Measurements from ENCODE around the gene URGCP. TPM values are rescaled to one million over a fixed set of nuclear protein-coding genes. Genes with fewer than 3 reads are reported as not detected.
A peak's percentile ranks its signal among the peaks of the same experiment; 100 is the strongest.

URGCP gene
- polyA plus RNA-seq, 10 donors: 15.7 to 22.7 (median 20.4) TPM

DNA sequence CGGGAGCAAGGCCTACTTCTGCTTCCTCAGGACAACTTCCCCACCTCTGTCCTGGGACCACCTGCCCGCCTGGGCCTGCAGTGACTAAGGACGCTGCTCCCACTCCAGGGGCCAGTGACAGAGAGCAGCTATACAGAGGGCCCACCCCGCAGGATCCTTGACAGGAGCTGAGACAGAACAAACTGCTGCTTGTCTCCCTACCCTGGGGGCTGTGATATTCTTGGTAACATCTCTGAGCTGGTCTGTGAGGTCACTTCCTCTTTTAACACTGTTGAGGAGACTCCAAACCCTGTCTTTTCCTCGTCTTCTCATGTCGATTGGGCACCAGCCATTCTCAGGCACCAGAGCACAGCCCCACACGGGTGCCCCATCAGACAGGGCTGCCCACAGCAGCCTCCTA is 30.2 kb downstream of the URGCP start:
- no peak for DNase-seq

DNA sequence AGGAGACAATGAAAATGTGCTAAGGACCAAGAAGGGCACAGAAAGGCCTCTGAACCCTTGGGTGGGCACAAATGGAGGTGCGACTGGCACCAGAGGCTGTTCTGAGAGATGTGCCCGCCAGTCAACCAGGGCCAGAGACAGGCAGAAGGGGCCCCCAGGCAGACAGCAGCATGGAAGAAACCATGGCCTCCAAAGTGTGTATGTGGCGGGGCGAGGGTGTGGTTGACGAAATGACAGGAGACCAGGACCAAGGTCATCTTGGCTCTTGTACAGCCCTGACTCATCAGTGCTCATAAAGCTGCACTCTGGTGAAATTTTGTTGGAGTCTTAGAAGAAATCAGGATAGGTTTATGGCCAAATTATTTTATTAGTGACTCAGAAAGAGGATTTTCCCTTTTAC is 33.1 kb downstream of the URGCP start:
- peak in 2 of 3 donors; percentile 29 to 35 for DNase-seq

DNA sequence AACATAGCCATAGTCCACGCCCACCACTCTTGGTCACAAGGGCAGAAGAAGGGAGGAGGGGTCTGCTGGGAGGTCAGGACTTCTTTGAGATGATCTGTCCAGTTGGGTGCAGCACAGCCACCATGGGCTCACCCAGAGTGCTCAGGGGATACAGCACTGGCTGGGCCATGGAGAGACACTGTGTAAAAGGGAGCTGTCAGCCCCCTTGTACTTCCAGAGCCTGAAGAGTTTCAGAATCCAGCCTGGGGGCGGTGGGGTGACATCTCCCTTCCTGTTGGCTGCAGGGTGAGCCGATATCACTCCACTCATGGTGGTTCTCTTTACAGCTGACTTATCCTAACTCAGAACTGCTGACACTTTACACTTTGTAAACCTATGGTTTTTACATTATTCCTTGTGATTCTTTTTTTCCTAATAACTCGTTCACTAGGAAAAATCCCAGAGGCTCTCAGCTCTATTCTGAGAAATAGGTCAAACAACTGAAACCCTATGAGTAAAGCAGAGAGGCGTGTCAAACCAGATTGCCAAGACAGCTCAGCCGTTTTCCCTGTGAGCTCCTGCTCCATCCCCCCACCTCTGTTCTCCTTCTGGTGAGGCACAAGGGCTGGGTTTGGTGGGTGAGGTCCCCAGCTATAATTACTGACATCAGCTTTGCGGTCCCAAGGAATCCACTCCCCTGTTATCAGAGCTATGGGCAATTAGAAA is 33.8 kb downstream of the URGCP start:
- DNase-seq: peak; percentile 62 to 84 (median 70)

DNA sequence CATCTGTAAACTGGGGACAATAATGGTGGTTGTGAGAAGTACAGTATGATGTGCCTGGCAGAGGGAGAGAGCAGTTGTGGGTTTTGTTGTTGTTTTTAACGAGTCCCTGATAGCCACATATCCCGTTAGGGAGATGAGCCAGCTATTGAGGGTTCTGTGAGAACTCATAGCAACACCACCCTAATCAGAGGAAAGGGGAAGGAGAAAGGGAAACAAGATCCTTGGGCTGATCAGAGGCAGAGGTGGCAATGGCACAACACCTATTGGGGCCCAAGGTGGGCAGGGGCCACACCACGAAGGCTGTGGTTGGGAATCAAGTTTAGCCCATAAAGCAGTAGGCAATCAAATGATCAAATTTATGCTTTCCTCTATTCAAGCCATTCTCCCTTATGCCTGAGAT is 35.3 kb downstream of the URGCP start:
- no peak for DNase-seq

DNA sequence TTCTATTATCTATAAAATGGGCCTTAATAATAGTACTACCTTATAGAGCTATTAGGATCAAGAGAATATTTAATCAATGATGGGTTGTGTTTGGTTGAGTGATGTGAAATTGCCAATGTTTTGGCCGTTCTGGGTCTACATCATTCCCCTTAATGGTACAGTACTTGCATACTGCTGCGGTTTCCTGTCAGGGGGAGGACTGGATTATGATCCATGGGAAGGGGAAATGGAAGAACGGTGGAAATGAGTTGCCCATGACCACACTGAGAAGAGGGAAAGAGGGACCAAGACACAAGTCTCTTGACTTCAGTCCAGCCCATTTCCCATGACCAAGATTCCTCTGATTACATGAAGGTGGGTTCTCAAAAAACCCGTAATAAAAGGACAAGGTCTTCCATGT is 36.1 kb downstream of the URGCP start:
- no peak for DNase-seq

DNA sequence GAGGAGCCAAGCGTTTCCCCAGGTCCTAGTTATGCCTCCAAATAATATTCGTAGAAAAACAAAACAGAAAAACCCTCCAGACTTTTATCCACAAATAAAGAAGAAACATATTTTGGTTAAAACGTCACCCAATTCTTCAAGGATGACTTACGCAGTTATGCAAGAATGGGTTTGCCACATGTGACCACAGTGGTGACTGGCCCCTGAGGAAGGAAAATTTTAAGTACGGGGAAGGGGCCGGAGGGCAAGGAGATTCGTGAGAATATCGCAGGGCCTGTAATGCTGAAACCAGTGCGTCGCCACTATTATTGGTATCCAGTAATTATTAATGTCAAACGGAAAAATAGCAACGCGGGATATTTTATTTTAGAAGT is 36.5 kb downstream of the URGCP start:
- peak in 2 of 3 donors; percentile 49 to 79 for DNase-seq

DNA sequence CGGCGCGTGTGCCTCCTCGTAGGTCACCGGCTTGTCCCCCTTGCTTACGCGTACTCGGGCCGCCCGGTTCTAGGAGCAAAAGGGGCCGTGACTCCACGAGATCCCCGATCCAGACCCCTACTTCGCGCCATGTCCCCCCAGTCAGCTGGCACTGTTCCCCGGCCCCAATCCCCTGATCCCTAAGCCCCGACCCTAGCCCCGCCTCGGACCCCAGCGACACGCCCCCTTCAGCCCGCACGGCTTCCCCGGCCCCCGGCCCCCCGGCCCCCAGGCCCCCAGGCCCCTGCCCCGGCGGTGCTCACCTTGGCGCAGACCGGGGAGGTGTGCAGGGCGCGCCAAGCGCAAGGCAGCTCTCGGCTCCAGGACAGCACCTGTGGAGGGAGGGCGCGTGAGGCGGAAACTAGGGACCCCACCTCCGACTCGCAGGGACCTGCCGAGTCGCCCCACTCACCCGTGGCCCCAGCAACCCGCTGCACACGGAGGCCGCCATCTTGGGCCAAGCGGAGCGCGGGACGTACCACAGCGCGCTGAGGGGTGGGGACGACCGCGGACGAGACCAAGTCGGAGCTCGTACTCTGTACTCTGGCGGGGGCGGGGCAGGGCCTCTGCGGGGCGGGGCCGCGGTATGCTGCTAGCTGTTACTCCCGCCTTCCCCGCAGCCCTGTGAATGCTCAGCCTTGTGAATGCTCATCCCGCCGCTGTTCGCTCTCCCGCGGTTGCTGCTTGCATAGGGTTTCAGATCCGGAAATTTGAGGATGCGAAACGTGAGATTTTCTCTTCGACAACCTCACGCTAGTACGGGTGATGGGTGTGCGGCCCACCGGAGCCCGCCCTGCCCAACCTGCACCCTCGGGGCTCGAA is 37.2 kb downstream of the URGCP start, which contains the start of gene MRPS24:
MRPS24 (minus strand) TSS at position 512 of the 861 bp plus-strand sequence; CDS start at position 490, 22 bp downstream.
- peak; percentile 95 to 97 (median 96) for DNase-seq

DNA sequence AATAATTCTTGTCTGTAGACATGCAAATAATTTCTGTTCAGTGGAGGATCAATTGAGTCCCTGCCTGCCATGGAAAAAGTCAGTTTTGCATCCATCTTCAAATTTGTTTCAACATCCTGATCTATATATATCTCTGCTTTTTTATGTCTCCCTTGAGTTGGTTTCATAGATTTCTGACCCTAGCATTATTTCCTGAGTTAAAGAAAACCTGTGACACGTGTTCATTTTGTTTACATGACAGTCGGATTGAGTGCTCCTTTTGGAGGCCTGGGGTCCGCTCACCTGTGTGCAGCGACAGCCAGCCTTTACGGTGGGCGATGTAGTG is 37.8 kb downstream of the URGCP start:
- DNase-seq: peak in 1 of 3 donors; percentile 62

DNA sequence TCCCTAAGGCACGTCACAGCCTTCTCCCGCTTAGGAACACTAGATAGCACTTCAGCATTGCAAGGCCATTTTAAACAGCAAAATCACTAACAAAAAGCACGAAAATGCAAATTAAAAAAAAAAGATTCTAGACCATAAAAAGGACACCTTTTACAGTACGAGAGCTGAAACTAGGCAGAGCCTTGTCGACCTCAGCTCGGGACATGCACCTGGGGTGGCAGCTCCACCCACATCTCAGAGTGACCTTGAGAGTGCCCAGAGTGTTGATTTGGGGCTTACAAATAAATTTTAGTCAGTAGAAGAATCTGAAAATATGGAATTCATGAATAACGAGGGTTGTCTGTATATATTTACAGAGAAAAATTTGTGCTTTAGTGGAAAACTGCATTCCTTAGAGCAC is 38.2 kb downstream of the URGCP start:
- DNase-seq: no peak

DNA sequence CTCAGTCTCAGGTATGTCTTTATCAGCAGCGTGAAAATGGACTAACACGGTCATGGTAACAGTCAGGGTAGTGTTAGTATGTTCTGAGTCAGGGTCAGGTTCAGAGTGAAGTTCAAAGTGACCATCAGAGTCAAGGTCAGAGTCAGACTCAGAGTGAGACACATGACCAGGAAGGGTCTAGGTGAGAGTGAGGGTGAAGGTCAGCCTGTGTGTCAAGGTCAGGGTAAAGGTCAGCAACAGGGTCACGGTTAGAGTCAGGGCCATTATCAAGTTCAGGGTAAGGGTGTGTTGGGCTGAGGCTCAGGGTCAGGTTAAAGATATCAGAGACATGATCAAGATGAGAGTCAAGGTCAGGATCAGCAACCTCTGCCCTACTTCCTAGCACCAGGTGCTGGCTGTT is 41.1 kb downstream of the URGCP start:
- DNase-seq: no peak

DNA sequence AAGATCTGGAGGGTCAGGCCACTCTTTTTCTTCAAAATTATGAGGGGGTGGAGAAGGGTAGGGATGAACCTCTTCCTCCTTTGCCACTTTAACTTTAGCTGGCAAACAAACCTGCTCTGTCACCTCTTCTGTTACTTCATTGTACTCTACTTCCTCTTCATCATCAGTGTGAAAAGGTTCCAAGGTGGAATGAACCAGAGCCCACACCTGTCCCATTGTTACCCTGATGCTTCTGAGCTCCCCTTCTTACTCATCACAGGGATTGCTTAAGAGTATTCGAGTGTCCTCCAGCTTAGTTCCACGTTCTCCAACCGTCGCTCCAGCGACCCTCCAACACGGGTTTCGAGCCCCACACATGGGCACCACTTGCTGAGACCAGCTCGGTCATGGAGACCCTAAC is 42.3 kb downstream of the URGCP start:
- DNase-seq: no peak

DNA sequence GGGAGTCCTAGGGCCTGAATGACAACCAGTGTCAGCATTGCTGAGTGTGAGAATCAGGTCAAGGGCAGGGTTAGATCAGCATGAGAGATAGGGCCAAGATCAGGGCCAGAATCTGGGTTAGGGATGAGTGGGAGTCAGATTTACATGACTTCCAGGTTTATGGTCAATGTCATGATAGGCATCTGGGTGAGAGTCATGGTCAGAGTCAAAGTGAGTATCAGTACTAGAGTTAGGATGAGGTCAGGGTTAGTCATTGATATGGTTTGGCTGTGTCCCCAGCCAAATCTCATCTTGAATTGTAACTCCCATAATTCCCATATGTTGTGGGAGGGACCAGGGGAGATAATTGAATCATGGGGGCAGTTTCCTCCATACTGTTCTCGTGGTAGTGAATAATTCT is 49.4 kb downstream of the URGCP start:
- DNase-seq: no peak

DNA sequence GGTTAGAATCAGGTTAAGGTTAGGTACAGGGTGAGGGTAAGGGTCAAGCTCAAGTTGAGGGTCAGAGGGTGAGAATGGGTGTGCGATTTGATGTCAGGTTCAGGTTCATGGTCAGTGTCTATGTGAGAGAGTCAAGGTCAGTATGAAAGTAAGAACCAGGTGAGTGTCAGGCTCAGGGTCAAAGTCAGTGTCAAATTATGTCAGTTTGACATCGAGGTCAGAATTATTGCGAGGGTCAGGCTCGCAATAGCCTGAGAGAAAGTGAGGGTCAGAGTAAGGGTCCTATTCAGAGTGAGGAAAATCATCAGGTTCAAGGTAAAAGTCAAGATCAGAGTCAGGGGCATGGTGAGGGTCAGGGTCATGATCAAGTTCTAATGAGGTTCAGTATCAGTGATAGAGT is 50.1 kb downstream of the URGCP start:
- no peak for DNase-seq

DNA sequence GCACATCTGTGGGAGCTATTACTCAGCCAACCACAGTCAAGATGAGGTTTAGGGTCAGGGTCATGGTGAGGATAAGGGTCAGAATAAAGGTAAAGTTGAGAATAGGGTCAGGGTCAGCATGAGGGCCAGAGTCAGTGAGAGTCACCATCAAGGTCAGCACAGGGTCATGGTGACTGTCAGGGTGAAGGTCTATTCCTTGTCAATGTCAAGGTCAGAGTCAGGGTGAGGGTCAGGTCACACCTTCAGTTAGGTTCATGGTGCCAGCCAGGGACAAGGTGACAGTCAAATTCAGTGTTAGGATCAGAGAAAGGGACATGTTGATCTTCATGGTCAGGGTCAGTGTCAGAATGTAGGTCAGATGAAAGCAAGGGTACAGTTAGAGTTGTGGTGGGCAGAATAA is 51.2 kb downstream of the URGCP start:
- DNase-seq: no peak

DNA sequence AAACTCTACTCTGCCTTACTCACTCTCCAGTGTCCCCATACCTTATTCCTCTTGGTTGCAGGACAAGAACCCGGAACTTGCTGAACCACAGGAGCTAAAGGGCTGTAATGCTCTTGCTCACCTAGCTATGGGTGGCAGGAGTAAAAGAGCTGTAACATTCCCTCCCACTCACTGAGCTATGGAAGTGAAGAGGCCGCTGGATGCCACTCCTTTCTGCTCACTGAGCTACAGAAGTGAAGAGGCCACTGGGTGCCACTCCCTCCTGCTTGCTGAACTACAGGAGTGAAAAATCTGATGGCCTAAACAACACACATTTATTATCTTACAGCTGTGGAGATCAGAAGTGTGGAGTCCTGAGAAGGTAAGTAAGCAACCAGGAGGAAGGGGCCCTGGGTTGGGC is 54.6 kb downstream of the URGCP start:
- no peak for DNase-seq

DNA sequence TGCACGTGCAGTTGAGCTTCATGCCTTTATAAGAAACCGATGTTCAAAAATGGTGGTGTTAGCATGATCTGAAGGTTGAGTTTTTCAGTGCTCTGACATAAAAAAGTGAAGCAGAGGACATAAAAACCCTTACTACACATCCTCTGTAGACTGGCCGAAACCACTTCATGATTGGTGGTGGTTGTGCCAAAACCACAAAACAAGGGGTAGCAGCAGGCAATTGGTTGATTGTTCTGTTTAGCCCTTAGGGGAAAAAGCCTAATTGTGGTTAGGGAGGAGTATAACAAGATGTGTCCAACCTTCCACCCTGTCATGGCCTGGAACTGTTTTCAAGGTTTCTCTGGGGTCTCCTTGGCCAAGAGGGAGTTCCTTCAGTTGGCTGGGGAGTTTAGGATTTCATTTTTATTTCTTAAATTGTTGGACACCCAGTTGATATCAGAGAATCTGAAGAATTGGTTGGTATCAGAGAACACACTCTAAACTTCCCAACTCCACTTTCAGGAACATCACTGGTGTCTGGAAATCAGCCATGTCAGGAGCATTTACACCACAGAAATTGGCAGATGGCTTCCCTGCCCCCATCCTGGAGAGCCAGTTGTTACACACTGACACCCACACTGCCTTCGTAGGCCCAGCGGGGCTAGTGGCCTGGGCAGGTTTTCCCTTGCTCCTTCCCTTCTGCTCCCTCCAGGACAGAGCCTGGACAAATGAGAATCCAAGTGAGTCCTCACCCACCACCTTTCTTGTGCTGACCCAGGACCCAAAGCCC is 55.9 kb downstream of the URGCP start:
- DNase-seq: no peak

DNA sequence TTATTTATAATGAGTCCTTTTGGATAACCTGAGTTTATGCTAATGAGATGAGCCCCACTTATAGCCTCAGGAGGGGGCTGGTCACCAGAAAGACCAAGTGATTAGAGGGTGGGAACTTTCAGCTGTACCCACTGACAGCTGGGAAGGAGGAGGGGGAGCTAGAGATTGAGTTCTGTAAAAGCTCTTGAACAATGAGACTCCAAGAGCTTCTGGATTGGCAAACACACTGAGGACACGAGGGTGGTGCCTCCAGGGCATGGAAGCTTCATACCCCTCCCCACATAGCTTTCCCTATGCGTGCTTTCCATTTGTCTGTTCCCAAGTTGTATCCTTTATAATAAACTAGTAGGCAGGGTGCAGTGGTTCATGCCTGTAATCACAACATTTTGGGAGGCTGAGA is 57.3 kb downstream of the URGCP start:
- no peak for DNase-seq

DNA sequence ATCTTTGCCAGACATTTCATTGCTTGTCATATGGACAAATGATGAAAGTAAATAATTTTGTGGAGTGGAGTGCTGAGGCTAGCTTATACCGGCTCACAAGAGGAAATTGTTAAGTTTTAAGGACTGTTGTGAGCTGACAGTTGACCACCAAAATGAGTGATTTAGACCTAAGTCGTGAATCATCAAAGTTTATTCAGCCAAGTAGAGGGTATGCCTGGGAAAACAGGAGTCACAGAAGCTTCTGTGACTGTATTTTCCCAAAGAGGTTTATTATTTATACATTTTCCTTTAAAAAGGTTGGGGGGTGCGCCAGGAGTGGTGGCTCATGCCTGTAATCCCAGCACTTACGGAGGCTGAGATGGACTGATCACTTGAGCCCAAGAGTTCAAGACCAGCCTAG is 58.9 kb downstream of the URGCP start:
- DNase-seq: no peak

DNA sequence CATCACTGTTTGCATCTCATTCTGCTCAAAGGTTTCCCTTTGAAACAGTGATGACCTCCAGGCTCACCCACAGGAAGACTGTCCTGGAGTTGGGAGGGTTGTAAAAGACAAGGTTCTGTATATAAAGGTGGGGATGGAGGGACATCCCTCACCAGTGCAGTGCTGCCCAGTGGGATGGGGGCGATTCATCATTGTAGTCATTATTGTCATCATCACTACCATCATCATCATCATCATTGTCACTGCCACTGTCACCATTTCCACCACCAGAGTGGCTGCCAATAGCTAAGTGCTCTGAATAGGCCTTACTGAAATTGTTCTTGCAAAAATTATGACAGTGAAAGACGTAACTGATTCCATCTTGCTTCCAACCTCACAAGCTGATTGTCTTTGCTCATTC is 61.7 kb downstream of the URGCP start:
- DNase-seq: no peak

DNA sequence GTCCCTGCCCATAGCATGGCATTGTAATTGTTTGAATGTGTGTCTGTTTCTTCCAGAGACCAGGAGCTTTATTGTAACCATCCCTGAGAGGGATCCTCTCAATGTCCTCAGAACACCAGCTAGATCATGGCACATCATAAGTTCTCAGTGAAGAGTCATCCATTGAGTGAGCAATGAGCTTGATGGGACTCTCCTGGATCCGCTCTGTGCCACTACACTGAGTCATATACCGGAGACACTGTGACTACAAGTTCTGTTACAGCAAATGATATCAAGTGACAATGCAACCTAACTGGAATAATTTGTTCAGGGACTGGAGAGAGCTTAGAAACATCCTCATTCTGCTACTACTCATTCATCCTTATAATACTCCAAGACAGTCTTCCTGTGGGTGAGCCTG is 62.1 kb downstream of the URGCP start:
- no peak for DNase-seq

DNA sequence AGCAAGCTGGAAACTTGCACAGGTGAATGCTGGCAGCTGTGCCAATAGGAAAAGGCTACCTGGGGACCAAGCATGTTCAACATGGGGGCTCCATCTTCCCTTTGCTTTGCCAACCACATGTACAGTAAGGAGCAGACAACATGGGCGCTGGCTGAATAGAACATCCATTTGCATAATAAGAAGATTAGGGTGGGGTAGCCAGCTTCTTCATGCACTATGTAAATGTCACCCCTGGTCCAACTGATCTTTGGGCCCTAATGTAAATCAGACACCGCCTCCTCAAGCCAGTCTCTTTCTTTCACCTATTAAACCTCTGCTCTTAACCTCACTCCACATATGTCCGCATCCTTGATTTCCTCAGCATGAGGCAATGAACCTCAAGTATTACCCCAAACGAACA is 63.1 kb downstream of the URGCP start:
- DNase-seq: no peak

DNA sequence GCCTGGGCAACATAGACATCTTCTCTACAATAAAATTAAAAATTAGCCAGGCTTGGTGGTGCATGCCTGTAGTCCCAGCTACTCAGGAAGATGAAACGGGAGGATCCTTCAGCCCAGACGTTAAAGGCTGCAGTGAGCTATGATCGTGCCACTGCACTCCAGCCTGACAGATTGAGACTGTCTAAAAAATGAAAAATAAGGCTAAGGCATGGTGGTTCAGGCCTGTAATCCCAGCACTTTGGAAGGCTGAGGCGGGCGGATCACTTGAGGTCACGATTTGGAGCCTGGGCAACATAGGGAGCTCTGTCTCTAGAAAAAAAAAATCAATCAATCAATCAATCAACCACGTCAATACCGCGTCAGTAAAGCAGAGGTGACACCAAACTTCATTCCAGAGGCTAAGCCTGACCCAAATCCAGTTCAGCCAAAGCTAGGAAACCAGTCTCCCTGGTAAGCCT is 68.2 kb downstream of the URGCP start:
- no peak for DNase-seq
